HG03565 (cell line): ENCODE measurements around the gene USP19.

Source experiments
- ATAC-seq: cut with Tn5 transposase; IDR thresholded peaks from one replicate; pipeline ENCODE4 v1.9.1; 2021; ENCODE audit warnings: mild to moderate bottlenecking, moderate library complexity; ENCODE audit not compliant: unreplicated experiment

Gene USP19

DNA sequence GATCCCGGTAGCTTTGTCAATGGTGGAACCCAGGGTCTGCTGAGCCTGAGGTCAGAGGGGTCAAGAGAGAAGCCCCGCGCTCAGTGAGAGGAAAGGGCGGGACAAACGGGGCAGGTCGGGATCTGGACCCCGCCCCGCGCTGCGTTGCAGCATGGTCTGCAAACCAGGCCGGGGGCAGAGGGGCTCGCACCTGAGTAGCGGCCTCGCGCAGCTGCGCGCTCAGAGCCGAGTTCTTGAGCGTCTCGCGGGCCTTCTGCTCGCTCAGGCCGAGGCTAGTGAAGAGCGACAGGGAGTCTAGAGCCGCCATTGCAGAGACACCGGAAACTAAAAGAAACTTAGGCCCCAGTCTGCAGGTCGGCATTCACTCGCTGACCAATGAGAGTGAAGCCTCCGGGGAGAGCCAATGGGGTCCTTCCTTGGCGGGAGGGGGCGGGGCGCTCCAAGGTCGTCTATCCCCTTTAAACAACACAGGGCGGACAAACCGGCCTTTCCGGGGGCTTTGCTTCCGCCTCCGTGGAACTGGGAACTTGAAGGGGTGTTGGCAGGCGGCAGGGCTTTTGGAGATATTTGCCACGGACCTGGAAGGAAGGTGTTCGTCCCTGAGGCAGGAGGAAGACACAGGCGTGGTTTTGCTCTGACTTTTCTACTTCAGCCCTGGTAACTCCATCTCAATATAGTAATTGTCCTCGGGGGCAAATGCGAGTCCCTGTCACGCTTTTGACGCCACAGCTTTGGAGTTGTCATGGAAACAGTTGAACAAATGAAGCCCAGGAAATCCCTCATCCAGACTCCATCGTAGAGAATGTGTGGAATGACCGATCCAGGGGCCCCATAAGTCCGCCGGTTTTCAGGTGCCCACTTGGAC is 16.0 kb downstream of the USP19 start, which contains the start of gene QARS1:
Gene QARS1 (minus strand): TSS at position 331 of the 865 bp plus-strand sequence. CDS start 24 bp downstream, at position 307.
- peak; percentile 67 for ATAC-seq

DNA sequence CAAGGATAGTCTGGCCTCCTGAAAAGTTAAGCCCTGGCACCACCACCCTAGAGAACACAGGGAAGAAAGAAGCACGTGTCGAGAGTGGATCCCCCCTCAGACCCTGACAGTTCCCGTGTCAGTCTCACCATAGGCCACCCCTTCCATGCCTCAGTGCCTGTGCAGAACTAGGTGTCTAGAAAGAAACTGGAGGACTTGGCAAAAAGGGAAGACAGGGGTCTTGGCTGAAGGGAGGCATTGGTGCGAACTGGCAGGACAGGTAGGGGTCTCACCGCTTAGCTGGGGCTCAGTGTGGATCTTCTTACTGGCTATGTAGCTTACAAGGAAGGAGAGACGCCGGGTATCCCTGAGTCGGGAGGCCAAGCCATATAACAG is 16.6 kb downstream of the USP19 start:
- no peak for ATAC-seq

DNA sequence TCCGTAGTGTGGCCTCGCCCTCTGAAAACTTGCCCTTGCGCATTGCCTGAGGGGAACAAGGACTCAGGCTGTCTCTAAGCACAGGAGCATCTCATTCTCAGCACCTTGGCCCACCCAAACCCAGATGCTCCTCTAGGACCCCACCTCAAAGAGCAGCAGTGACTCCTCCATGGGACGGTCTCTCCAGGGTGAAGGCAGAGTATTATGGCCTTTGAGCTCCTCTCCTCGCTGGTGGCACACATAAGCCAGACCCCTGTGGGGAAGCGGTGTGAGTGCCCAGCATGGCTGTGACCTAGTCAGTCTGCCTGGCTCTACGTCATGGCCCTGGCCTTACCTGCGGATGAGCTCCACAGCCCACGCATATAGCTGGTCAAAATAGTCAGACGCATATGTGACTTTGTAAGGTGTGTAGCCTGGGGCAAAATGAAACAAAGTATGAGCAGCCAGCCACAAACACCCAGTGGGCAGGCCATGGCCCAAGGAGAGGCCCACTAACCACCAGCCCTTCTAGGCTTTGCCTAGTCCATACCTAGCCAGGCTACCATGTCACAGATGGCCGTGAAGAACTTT is 20.5 kb downstream of the USP19 start:
- no peak for ATAC-seq

DNA sequence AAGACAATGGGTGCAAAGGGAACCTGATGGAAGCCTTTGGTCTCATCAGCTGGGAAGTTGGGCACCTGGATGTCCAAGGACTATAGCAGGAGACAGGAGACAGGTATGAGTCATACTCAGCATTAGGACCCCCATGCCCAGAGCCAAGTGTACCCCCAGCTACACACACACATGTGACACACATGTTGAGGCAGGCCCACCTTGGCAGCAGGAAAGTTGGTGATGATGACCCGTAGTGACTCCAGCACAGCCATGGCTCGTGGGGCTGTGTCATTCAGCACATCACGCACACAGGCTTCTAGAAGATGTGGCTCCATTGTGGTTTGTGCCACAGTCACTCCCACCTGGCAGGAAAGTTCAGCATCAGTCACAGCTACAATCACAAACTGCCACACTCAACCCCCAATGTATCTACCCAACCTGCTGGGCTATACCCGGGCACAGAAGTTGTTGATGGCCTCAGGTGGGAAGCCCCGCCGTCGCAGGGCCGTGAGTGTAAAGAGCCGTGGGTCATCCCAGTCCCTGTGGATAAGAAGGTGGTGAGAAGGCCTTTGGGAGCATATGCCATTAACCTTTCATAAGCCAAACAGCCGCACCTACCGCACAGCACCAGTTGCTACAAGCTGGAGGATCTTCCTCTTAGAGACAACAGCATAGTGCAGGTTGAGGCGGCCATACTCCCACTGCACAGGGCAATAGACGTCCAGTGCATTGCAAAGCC is 21.6 kb downstream of the USP19 start:
- no peak for ATAC-seq

DNA sequence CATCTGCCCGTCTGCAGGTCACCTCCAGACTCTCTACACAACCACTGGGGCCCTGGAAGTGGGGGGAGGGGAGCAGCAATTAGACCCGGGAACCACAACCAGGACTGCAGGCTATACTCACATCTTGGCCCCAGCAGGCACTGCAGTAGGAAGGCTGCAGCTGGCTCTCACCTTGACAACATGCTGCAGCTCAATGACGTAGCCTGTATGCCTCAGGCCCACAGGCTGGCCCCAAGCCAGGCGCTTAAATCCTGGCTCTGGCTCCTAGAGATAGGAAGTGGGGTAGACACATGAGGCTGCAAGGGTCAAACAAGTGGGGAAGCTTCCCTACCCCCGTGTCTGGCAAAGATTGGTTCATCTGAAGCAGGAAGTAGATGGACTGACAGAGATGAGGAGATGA is 22.2 kb downstream of the USP19 start:
- no peak for ATAC-seq

DNA sequence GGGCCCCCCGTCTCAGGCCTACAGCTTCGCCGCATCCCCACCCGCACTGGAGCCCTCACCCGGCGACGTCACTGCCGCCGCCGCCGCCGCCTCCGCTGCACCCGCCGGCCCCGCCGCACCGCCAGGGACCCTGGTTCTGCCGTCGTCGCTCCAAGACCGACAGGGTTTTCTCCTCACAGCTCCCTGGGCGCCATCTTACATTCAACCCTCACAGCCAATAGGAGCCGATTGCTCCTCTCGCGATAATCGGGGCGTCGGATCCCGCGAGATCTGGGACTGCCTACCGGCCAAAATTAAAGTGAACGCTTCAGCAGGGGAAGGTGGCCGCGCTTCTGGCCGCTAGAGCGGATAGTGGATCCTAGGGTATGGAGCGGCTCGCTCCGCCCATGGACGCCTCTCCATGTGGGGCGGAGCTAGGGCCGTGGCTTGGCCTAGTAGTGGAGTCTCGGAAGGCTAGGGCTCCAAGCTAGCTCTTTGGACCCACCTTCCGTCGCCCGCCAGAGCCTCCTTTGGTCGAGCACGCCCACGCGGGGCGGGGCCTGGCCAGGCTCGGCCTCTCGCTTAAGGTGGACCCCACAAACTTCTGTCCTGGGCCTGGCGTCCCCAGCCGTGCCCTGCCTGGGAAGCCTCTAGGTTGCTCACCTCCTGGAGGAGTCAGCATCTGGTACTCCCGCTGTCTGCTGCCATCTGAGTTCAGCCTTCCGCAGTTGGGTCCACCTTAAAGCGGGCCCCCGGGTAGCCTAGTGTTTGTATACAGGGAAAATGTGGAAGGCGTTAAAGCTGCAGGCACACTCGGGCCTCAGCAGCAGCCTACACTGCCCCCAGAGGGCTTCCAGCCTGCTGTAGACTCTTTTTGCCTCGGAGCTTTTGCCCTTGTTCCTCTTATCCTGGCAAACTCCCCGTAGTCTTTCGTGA is 26.5 kb downstream of the USP19 start, which contains the start of gene QRICH1:
Gene QRICH1 (minus strand): TSS at position 219 of the 915 bp plus-strand sequence. CDS start 17,054 bp downstream, outside the sequence.
- peak; percentile 73 for ATAC-seq

DNA sequence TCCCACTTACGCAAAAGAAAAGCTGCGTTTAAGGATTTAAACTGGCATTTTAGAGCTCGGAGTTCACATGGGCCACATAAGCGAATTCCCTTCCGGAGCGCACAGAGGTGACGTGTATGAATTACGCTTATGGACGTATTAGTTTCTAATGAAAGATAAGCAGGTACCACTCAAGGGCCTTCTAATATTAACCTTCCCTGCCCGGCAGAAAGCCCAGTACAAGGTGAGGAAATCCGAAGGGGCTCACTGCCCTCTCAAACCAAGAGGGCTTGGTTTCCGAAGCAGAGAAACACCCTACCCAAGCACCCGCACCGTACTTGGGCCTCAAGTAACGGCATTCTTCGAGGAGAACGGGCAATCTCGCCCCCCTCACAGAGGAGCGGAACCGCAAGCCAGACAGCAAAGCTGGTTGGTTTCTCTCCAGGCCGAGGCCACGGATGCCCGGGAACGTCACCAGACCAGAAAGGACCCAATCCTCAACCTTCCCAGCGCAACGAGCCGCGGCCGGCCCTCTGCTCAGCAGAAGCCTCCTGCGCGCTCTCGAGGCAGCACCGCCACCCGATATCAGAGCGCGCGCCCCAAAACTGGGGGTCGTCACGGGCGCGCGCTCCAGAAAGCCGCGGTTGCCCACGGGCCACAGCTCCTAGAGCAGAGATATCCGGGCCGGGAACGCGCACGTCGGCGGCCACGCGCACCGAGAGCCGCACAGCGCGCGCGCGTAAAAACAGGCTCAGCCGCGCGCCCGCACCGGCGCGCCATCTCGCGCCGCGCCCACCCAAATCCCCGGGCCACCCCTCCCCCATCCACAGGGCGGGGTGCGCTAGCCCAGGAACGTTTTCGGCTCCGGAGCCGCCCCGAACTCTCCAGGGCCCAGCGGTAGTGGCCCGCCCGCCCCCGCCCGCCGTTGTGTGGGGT is 27.4 kb downstream of the USP19 start:
- ATAC-seq, result peak; percentile 31

DNA sequence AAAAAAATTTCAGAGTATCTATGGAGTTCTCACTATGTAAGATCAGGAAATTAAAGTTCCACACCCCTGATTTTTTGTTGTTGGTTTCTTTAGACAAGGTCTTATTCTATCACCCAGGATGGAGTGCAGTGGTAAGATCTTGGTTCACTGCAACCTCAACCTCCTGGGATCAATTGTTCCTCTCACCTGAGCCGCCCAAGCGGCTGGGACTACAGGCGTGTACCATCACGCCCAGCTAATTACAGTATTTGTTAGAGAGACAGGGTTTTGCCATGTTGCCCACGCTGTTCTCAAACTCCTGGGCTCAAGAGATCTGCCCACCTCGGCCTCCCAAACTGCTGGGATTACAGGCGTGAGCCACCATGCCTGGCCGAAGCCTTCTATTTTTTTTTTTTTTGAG is 39.2 kb downstream of the USP19 start:
- no peak for ATAC-seq

DNA sequence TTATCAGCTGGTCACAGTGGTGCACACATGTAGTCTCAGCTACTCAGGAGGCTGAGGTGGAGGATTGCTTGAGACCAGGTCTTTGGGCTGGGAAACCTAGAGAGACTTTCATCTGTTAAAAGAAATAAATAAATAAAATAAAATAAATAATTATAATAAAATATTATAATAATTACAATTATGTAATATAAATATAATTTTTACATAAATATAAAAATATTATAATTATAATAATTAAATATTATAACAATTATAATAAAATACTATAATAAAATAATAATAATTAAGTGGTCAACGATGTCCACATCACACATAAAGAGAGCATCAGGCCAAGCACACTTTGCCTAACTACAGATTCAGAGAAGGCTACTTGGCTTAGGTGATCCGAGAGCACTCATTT is 41.4 kb downstream of the USP19 start:
- no peak for ATAC-seq

DNA sequence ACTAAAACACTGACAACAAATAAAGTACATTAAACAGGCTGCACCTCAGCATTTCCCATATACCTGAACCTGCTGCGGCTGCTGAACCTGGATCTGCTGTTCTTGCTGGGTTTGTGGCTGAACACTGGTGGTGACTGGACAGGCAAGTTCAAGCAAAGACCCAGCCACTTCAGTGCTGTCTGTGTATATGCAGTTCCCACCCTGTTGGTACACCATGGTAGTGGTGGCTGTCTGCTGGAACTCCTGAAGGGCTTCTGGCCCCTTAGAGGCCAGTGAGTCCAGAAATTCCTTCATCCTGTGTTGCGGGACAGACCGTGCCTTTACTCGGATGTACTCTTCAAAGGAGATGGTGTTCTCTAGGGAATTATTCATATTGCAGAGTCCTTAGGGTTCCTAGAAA is 44.0 kb downstream of the USP19 start:
- no peak for ATAC-seq

DNA sequence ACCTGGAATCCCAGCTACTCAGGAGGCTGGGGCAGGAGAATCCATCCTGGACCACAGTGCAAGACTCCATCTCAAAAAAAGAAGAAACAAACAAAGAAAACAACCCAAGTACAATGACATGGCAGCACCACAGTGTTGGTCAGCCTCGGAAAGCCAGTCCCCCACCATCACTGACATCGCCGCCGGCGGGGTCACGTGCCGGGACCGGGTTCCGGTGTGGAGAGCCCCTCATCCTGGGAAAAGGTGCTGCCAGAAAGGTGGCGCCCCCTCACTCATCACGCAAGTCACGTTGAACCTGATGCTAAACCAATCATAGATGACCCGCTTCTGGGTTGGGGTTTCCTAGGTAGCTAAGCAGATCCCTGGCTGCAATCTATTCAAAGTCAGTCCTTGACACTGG is 44.5 kb downstream of the USP19 start:
- no peak for ATAC-seq
